Ovary (tissue), 9 donors: ENCODE results near the gene CERS6. TPM values are rescaled to one million over a fixed set of nuclear protein-coding genes. Genes with fewer than 3 reads are reported as not detected.

Source experiments
- DNase-seq, 5 donors: peaks; one replicate each; pipeline ENCODE4 v3.0.0-alpha.2; 2019 to 2020
- H3K27ac ChIP-seq, 2 donors: fragments of 200-600 bp; one replicate each; pipeline versions ENCODE4 v1.5.1 to v1.8.0; 2019 to 2022
- H3K27me3 ChIP-seq: fragments of 200-600 bp; one replicate; pipeline ENCODE4 v1.8.0; 2022
- H3K36me3 ChIP-seq: fragments of 200-600 bp; sonication (generic); one replicate; pipeline ENCODE4 v1.5.1; 2019
- H3K4me1 ChIP-seq: one replicate; pipeline ENCODE4 v1.8.1; 2013; ENCODE audit warnings: mild to moderate bottlenecking, moderate library complexity; ENCODE audit not compliant: insufficient read depth
- H3K4me3 ChIP-seq: fragments of 200-600 bp; sonication (generic); one replicate; pipeline ENCODE4 v1.5.1; 2017
- H3K9me3 ChIP-seq, 2 donors: fragments of 200-600 bp in 1 of 2; sonication (generic) in 1 of 2; one replicate each; pipeline versions ENCODE4 v1.5.1 to v1.8.1; 2013 to 2019; ENCODE audit warnings: mild to moderate bottlenecking in 1 of 2, moderate library complexity in 1 of 2
- EP300 ChIP-seq: sonication (generic); formaldehyde crosslinking; IDR thresholded peaks from one replicate; pipeline ENCODE4 v1.6.1; 2017; ENCODE audit warnings: antibody characterized with exemption
- POLR2A ChIP-seq: fragments of 450-650 bp; IDR thresholded peaks from one replicate; pipeline ENCODE4 v1.6.1; 2017; ENCODE audit warnings: antibody characterized with exemption, mild to moderate bottlenecking, moderate library complexity
- WGBS, 3 donors: extraction: QIAGEN DNeasy Blood & Tissue Kit in 1 of 3; methylation state at CpG; one replicate each; pipeline versions ENCODE4 v1.1.5 to v1.1.7; 2013 to 2017; 5-methylcytosine and 5-hydroxymethylcytosine counted together
- intact Hi-C, 4 donors: fragments of 100-400 bp; cut with DNase I; formaldehyde crosslinking; loops; one replicate each; pipeline versions ENCODE4 v1.11.0 to v1.15.1; 2022 to 2023
- polyA plus RNA-seq, 2 donors: library from polyadenylated mRNA; stranded (reverse); fragments of 200-250 nt in 1 of 2; fragments of 350-450 nt in 1 of 2; fragmentation: Illumina TruSeq in 1 of 2; extraction: RNeasy Lipid Tissue Mini Kit (QIAGEN cat#74804) in 1 of 2; gene quantifications; one replicate each; pipeline ENCODE4 v1.2.3, GENCODE V29; 2013 to 2014
- total RNA-seq, 7 donors: library from RNA; depleted of rRNA in 2 of 7; stranded (reverse); fragments of >200 nt in 2 of 7; fragmentation: NEBNext Ultra II Directional in 3 of 7; extraction: Animal tissue kit (Norgen Biotek cat#: 25700) in 3 of 7; gene quantifications; one replicate each; pipeline versions ENCODE4 v1.1.0 to v1.2.4, GENCODE V29; 2016 to 2023
- TF ChIP-seq, protein P1 (sequence below), 3 donors: fragments of 450-650 bp in 2 of 3; fragments of 200-600 bp in 1 of 3; IDR thresholded peaks; one replicate each; pipeline versions ENCODE4 v1.5.1 to v1.8.0; 2016 to 2022; ENCODE audit warnings: antibody characterized with exemption in 3 of 3, mild to moderate bottlenecking in 1 of 3
- donor health status: DM: no; HTN: no; CAD: no; lungs with moderate emphysema.
- donor health status: DM: no; HTN: no; CAD: no.
- donor health status: Bipolar disorder and iron deficiency.
- donor health status: DM: yes; HTN: yes; CAD: no.
- donor health status: DM: no; HTN: no; CAD: no.
- donor health status: DM: yes; HTN: yes; CAD: no.

The CERS6 gene
- total and polyA plus RNA-seq, 9 donors: 11.5 to 30.8 (median 24.9) TPM

DNA sequence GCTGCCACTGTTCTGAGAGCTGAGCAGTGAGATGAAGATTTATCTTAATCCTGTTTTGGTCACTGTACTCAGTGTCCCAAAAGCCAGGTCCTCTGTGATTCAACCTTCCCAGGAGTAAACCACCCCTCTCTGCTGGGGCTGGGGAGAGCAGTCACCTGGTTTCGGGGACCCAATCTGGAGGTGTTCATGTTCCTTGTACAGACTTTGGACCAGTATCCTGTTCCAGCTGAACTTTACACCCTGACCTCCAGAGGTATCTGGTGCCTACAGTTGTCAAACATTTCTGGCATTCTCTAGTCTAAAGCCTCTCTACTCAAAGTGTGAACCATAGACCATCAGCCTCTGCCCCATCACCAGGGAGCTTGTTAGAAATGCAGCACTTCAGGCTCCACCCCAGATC lies 22.1 kb downstream of the CERS6 start:
- Histone ChIP-seq H3K27me3 (no peaks in the 10 kb centered on the region), H3K36me3 (no peaks in the 10 kb centered on the region), H3K4me3 (no peak overlapping the region), H3K27ac (no peak overlapping the region), H3K9me3 (no peaks in the 10 kb centered on the region), H3K4me1 (peaks cover 1% of the 10 kb centered on the region)
- WGBS, 3 donors: 87 to 100% (median 100%) methylated on average over 1 of the region's 1 CpG
- DNase-seq: no peak
- TF ChIP-seq POLR2A (no peak), EP300 (no peak)
- TF ChIP-seq, protein P1, sequence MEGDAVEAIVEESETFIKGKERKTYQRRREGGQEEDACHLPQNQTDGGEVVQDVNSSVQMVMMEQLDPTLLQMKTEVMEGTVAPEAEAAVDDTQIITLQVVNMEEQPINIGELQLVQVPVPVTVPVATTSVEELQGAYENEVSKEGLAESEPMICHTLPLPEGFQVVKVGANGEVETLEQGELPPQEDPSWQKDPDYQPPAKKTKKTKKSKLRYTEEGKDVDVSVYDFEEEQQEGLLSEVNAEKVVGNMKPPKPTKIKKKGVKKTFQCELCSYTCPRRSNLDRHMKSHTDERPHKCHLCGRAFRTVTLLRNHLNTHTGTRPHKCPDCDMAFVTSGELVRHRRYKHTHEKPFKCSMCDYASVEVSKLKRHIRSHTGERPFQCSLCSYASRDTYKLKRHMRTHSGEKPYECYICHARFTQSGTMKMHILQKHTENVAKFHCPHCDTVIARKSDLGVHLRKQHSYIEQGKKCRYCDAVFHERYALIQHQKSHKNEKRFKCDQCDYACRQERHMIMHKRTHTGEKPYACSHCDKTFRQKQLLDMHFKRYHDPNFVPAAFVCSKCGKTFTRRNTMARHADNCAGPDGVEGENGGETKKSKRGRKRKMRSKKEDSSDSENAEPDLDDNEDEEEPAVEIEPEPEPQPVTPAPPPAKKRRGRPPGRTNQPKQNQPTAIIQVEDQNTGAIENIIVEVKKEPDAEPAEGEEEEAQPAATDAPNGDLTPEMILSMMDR (IDR thresholded peaks at IDR 0.05): no peak
- intact Hi-C loops: no loop called here

DNA sequence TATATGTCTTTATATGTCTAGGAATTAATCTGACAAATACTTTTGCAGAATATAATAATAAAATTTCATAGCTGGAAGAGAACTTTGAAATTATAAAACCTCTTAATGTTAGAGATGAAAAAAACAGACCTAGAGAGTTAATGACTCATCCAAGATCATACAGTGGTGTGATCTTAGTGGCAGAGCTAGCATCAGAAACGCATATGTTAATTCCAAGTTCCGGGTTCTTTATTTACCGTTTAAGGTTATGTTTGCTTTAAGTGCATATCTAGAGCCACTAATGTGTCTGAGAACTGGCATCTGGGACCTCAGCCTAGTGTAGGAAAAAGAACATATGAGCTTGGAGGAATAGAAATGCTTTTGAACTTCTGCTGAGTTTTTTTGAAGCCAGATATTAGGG lies 24.3 kb downstream of the CERS6 start:
- TF ChIP-seq, protein P1 (IDR thresholded peaks at IDR 0.05): no peak
- intact Hi-C loops: no loop called here
- no peaks in the 10 kb centered on the region for H3K27me3 ChIP-seq
- no peak overlapping the region for H3K4me3 ChIP-seq
- no peaks in the 10 kb centered on the region for H3K9me3 ChIP-seq
- peaks cover 4% of the 10 kb centered on the region for H3K4me1 ChIP-seq
- 75 to 83% (median 80%) methylated on average over 3 of the region's 3 CpGs for WGBS, 3 donors
- H3K27ac ChIP-seq: no peak overlapping the region
- no peaks in the 10 kb centered on the region for H3K36me3 ChIP-seq
- DNase-seq: no peak

DNA sequence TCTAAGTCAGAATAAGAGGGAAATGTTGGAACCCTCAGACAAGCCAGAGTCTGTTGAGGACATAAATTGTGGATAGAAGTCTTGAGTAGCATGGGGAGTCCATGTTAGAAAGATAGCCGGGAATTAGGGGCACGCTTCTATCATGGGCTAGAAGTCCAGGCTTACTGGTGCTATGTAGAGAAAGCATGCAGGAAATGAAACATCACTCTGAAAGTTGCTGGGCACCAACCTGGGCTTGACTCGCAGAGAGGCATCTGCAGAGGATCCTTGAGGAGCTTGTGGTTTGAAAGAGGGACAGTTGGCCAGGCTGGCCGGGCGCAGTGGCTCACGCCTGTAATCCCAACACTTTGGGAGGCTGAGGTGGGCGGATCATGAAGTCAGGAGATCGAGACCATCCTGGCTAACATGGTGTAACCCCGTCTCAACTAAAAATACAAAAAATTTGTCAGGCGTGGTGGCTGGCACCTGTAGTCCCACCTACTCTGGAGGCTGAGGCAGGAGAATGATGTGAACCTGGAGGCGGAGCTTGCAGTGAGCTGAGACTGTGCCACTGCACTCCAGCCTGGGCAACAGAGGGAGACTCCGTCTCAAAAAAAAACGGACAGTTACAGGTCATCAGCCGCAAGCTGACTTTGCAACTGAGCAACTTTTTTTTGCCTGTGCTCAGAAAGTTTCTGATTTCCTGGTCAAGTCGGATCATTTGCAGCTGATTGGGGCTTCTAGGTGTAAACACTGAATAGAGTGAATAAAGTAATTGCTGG lies 24.9 kb downstream of the CERS6 start:
- no peak for TF ChIP-seq POLR2A
- TF ChIP-seq EP300: no peak
- TF ChIP-seq, protein P1 (IDR thresholded peaks at IDR 0.05): no peak
- Histone ChIP-seq H3K27ac (no peak overlapping the region), H3K27me3 (no peaks in the 10 kb centered on the region), H3K4me3 (no peak overlapping the region), H3K36me3 (no peaks in the 10 kb centered on the region), H3K4me1 (peaks cover 2% of the 10 kb centered on the region), H3K9me3 (no peaks in the 10 kb centered on the region)
- DNase-seq: no peak
- intact Hi-C loops: no loop called here
- 93 to 95% (median 94%) methylated on average over 15 of the region's 15 CpGs for WGBS, 3 donors

DNA sequence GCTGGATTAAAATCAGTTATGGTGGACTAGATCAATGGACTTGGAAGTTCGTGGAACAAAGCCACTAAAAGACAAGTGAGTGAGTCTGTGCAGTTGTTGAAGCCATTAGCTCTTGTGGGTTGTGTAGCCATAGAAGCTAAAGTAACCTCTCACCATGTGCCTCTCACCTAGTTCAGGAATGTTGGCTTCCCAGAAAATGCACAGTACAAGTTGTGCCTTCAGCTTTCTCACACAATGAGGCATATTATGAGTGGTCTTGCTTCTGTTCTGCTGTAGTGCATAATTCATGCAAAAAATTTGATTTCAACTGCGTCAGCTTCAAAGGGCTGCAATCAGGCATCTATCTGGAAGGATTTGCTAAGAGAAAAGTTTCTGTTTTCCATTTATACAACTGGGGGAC lies 26.2 kb downstream of the CERS6 start:
- Histone ChIP-seq H3K27me3 (no peaks in the 10 kb centered on the region), H3K27ac (no peak overlapping the region), H3K4me3 (no peak overlapping the region), H3K36me3 (no peaks in the 10 kb centered on the region), H3K9me3 (no peaks in the 10 kb centered on the region), H3K4me1 (peaks cover 2% of the 10 kb centered on the region)
- TF ChIP-seq, protein P1 (IDR thresholded peaks at IDR 0.05): no peak
- TF ChIP-seq EP300: no peak
- no peak for TF ChIP-seq POLR2A
- no peak for DNase-seq
- intact Hi-C loops: no loop called here
- WGBS, 3 donors: 29 to 65% (median 33%) methylated on average over 2 of the region's 2 CpGs
